ENCODE results near the gene CTBS.

Gene CTBS

DNA sequence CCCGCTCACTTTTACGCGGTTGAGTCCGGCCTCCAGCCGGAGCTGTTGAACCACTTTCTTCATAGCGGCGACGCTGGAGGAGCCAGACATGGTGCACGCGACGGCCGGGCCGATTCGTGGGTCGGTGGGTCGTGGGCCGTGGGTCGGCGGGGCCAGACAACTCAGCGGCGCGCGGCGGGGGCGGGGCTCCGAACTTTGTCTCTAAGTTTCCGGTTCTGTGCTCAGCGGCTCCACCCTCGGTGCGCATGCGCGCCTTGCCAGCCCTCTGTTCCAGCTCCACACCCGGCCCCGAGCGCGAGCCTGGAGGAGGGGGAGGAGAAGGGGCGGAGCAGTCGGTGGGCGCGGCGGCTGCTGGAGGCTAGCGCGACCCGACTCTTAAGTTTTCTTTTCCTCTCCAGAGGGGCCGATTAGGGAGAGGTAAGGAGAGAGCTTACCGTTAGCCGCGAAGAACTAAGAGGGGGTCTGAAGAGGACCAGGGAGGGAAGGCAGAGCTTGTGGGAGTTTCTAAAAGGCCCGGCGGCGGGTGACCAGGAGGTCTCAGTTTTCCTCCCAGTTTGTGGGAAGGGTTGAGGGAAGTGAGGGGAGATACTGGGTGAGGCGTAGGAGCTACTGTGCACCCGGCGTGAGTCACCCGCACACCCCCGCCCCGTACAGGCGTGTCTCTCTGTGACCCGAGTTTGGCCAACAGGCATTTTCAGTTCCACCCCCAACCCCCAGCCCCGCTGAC lies 68.1 kb downstream of the CTBS start, which contains the start of the genes GNG5 and SPATA1:
Gene GNG5 (minus strand): TSS at position 580 of the 727 bp plus-strand sequence. CDS start 490 bp downstream, at position 90.
Gene SPATA1 (plus strand): TSS at position 385 of the 727 bp plus-strand sequence. CDS start 9,974 bp downstream, outside the sequence.
- DNase-seq (ENCODE audit: low read depth in 3 of 3), result peak; percentile 95 to 96 (median 96)

DNA sequence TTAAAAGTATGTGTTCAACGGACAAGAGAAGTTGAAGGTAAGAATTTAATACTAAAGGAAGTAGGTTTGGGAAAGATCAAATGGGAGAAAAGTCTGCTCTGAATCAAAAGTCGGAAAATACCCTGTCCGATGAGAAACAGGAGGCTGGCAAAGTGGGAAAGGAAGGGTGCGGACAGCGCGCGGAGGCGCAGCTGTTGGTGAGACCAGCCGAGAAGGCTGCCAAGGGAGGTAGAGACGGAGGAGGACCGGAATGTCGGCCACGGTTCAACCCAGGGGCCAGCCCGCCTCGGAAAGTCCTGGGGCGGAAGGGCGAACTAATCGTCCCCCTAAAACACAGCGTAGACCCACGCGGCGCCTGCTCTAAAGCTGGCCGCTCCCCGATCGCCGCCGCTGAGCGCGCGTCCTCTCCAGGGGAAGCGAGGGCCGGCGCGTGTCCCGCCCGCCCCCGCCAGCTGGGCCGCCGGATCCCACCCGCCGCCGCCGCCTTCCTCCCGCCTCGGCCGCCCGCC lies 68.7 kb downstream of the CTBS start:
- no peak for DNase-seq (ENCODE audit: low read depth in 3 of 3)

DNA sequence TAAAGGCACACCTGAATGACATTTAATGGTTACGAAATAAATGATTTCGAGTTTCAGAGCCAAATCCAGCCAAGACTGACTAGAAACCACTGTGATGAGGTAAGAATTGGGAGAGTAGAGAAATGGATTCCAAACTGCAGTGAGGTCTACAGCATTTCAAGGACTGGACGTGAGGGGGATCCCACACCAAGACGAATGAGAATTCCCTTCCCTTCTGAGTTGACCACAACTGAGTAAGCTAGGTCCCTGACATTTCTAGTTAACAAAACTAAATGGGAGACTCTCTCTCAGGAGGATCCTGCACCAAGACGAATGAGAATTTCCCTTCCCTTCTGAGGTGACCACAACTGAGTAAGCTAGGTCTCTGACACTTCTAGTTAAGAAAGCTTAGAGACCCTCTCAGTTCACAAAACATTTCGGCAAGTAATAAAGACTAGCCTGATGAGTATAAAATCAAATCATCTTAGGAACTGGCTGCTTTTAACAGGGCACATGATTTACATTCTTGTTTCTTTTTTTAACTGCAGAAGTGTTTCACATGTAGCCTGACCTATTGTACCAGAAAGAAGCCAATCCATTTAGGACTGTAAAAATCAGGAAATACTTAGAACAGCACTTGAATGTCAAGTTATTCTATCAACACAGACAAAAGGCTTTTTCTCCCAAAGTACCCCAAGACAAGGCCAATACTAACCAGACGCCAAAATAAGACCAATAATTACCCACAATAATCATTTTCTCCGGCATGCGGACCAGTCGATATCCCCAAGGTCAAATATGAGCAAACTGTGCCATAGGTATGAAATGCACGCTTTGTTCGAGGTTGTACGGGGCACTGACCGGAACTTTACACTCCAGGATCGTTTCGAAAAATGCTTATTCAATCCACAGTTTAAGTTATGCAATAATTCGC lies 69.4 kb downstream of the CTBS start:
- no peak for DNase-seq (ENCODE audit: low read depth in 3 of 3)

DNA sequence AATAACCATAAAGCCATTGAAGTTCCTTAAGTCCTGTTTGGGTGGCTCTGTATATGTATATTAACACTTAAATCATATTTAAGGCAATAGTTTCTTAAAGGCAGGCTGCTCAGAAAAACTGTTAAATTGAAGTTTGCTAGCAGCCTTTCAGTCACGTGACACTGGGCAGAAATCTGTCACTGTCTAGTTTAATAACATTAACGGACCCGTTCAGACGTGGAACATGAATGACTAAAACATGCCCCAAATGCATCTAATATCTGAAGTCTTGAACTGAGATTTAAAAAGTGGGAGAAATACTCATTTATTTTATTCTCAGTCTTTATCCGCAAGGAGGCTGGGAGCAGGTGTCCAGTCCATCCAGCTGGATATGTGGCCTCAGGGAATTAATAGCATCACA lies 71.3 kb downstream of the CTBS start:
- no peak for DNase-seq (ENCODE audit: low read depth in 3 of 3)

Data from stimulated activated CD4-positive, alpha-beta T cell treated with anti-CD3 and anti-CD28 coated beads, TNF-alpha, amount 100 ng/mL, for 48 hours (primary cell).